SU-DHL-6 (cell line): ENCODE data around the gene ARMH1.

ENCODE experiments used
- H2AFZ ChIP-seq: fragments of 200-600 bp; sonication (generic); 2 replicates; pipeline ENCODE4 v1.6.1; 2014; ENCODE audit warnings: low read depth, mild to moderate bottlenecking, moderate library complexity, mixed read lengths, antibody characterized with exemption, low read length; ENCODE audit not compliant: severe bottlenecking
- H3F3A ChIP-seq: fragments of 200-600 bp; shearing (Covaris generic); 2 replicates; pipeline ENCODE4 v1.6.0; 2016; ENCODE audit warnings: antibody characterized with exemption, mild to moderate bottlenecking; ENCODE audit not compliant: insufficient read depth
- H3K27ac ChIP-seq: fragments of 200-600 bp; sonication (generic); 2 replicates; pipeline ENCODE4 v1.5.1; 2016; ENCODE audit warnings: low read depth, mild to moderate bottlenecking, low read length, moderate library complexity, mixed read lengths
- H3K27me3 ChIP-seq: fragments of 200-600 bp; sonication (generic), shearing (Covaris generic); 2 replicates; pipeline ENCODE4 v1.6.0; 2014; ENCODE audit warnings: mild to moderate bottlenecking, low read length
- H3K36me3 ChIP-seq: fragments of 200-600 bp; sonication (generic); 2 replicates; pipeline ENCODE4 v1.6.1; 2014; ENCODE audit warnings: mild to moderate bottlenecking, low read length, mixed read lengths
- H3K4me2 ChIP-seq: fragments of 300-600, 200-600 bp; shearing (Covaris generic), sonication (generic); 2 replicates; pipeline ENCODE4 v1.6.0; 2014; ENCODE audit warnings: low read length, low read depth, mild to moderate bottlenecking; ENCODE audit not compliant: poor library complexity, severe bottlenecking
- H3K4me3 ChIP-seq: fragments of 200-600 bp; sonication (generic); 2 replicates; pipeline ENCODE4 v1.5.1; 2014; ENCODE audit warnings: antibody characterized with exemption, low read length, mild to moderate bottlenecking, mixed read lengths; ENCODE audit not compliant: insufficient read depth, poor library complexity, severe bottlenecking
- H3K79me2 ChIP-seq: fragments of 200-600 bp; sonication (generic); 2 replicates; pipeline ENCODE4 v1.6.1; 2014; ENCODE audit warnings: mild to moderate bottlenecking, low read length, moderate library complexity; ENCODE audit not compliant: insufficient read depth
- H3K9ac ChIP-seq: fragments of 200-600 bp; sonication (generic); 2 replicates; pipeline ENCODE4 v1.7.0; 2014; ENCODE audit warnings: mild to moderate bottlenecking, low read length
- H3K9me2 ChIP-seq: fragments of 200-600 bp; sonication (generic); replicated peaks from 2 replicates; pipeline ENCODE4 v1.6.1; 2014; ENCODE audit warnings: low read length; ENCODE audit not compliant: insufficient read depth
- H3K9me3 ChIP-seq: fragments of 200-600 bp; sonication (generic); 2 replicates; pipeline ENCODE4 v1.6.1; 2014; ENCODE audit warnings: low read length, mixed read lengths; ENCODE audit not compliant: insufficient read depth
- H4K20me1 ChIP-seq: fragments of 200-600 bp; sonication (generic); 2 replicates; pipeline ENCODE4 v1.6.1; 2014; ENCODE audit warnings: low read depth, mild to moderate bottlenecking, antibody characterized with exemption, low read length, moderate library complexity, mixed read lengths
- EZH2phosphoT487 ChIP-seq: fragments of 200-600 bp; sonication (generic), shearing (Covaris generic); conservative IDR thresholded peaks from 2 replicates; pipeline ENCODE4 v1.6.1; 2018; ENCODE audit warnings: mild to moderate bottlenecking, antibody characterized with exemption, low read length, moderate library complexity, mixed read lengths
- TF ChIP-seq, protein P1 (sequence below): fragments of 200-600 bp; sonication (generic); IDR thresholded peaks from one replicate; pipeline ENCODE4 v1.5.1; 2017; ENCODE audit warnings: antibody characterized with exemption, mild to moderate bottlenecking, low read length, moderate library complexity; ENCODE audit not compliant: insufficient read depth, poor library complexity, severe bottlenecking

The ARMH1 gene

DNA sequence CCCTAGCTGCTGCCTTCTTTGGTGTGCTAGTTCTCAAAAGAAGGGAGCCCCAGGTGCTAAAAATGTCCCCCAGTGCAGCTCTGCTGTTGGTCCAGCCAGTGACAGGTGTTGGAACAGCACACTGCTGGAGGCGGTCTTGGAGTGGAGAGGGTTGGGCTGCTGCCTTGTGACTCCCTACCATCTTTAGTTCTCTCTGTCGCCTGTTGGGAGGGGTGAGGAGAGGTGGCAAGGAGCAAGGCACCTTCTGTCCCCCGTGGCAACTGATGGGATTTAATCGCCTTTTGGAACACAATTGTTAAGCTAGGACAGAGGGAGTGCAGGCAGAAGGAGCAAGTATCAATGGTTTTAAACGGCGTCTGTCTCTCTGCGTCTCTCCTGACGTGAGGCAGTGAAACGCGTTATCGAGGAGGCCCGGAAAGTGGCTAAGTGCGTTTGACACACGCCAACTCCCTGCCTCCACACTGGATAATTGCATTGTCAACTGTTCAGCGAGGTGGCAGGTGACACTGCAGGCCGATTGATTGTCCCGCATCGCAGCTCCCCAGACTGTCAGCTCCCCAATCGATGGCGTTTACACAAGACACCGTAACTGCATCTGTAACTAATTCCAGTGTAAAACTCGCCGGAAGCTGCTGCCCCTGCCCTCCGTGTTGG lies 34.2 kb upstream of the ARMH1 start:
- Histone ChIP-seq H3K27me3 (no peaks in the 10 kb centered on the region), H3K36me3 (no peaks in the 10 kb centered on the region), H3F3A (no peaks in the 10 kb centered on the region), H3K4me2 (no peak overlapping the region), H4K20me1 (no peaks in the 10 kb centered on the region), H3K4me3 (no peak overlapping the region), H3K9me2 (no peaks in the 10 kb centered on the region), H3K79me2 (no peaks in the 10 kb centered on the region), H3K9me3 (no peaks in the 10 kb centered on the region), H3K27ac (no peak overlapping the region), H2AFZ (no peak overlapping the region), H3K9ac (no peak overlapping the region)
- no peak for TF ChIP-seq EZH2phosphoT487
- TF ChIP-seq, protein P1, sequence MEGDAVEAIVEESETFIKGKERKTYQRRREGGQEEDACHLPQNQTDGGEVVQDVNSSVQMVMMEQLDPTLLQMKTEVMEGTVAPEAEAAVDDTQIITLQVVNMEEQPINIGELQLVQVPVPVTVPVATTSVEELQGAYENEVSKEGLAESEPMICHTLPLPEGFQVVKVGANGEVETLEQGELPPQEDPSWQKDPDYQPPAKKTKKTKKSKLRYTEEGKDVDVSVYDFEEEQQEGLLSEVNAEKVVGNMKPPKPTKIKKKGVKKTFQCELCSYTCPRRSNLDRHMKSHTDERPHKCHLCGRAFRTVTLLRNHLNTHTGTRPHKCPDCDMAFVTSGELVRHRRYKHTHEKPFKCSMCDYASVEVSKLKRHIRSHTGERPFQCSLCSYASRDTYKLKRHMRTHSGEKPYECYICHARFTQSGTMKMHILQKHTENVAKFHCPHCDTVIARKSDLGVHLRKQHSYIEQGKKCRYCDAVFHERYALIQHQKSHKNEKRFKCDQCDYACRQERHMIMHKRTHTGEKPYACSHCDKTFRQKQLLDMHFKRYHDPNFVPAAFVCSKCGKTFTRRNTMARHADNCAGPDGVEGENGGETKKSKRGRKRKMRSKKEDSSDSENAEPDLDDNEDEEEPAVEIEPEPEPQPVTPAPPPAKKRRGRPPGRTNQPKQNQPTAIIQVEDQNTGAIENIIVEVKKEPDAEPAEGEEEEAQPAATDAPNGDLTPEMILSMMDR = no peak

- TF ChIP-seq EZH2phosphoT487 = no peak
- TF ChIP-seq, protein P1 = no peak
- Histone ChIP-seq H4K20me1 (no peaks in the 10 kb centered on the region), H3K9me2 (no peaks in the 10 kb centered on the region), H3K27ac (no peak overlapping the region), H3K4me2 (no peak overlapping the region), H3K9ac (no peak overlapping the region), H3K27me3 (no peaks in the 10 kb centered on the region), H3F3A (no peaks in the 10 kb centered on the region), H3K9me3 (no peaks in the 10 kb centered on the region), H3K36me3 (no peaks in the 10 kb centered on the region), H2AFZ (no peak overlapping the region), H3K79me2 (no peaks in the 10 kb centered on the region), H3K4me3 (no peak overlapping the region)
These were observed 33.1 kb upstream of the ARMH1 start for GRCh38 chr1:44641126-44642102.

GRCh38 chr1:44642255-44642654 lies 32.3 kb upstream of the ARMH1 start:
- H3K36me3 ChIP-seq = no peaks in the 10 kb centered on the region

More at GRCh38 chr1:44642255-44642654, 32.3 kb upstream of the ARMH1 start:
- no peak overlapping the region for H3K27ac ChIP-seq
- no peaks in the 10 kb centered on the region for H3K27me3 ChIP-seq
- H3K9me3 ChIP-seq = no peaks in the 10 kb centered on the region
- H3F3A ChIP-seq = no peaks in the 10 kb centered on the region
- H3K4me3 ChIP-seq = no peak overlapping the region
- H4K20me1 ChIP-seq = no peaks in the 10 kb centered on the region
- H3K4me2 ChIP-seq = no peak overlapping the region
- H3K9ac ChIP-seq = no peak overlapping the region
- TF ChIP-seq, protein P1 = no peak
- no peak for TF ChIP-seq EZH2phosphoT487
- no peaks in the 10 kb centered on the region for H3K79me2 ChIP-seq
- H2AFZ ChIP-seq = no peak overlapping the region
- no peaks in the 10 kb centered on the region for H3K9me2 ChIP-seq
